Endodermal cell (in vitro differentiated cells): ENCODE data around the gene RCN1. TPM values are rescaled to one million over a fixed set of nuclear protein-coding genes. Genes with fewer than 3 reads are reported as not detected.
"Not testable (repeated sequence)": the region's sequence is repeated elsewhere in the genome, so short reads cannot be mapped to it uniquely, and the experiment has no call there.

Experiments used
- DNase-seq: peaks from one replicate; pipeline ENCODE4 v3.0.0-alpha.2; 2017
- H3K27ac ChIP-seq: 2 replicates; pipeline ENCODE4 v1.5.1; 2013; ENCODE audit warnings: mild to moderate bottlenecking, low read depth, low read length, moderate library complexity
- H3K27me3 ChIP-seq: 2 replicates; pipeline ENCODE4 v1.6.1; 2013; ENCODE audit warnings: mild to moderate bottlenecking, low read length, moderate library complexity; ENCODE audit not compliant: insufficient read depth, control insufficient read depth, poor library complexity, severe bottlenecking
- H3K36me3 ChIP-seq: 2 replicates; pipeline ENCODE4 v1.7.0; 2013; ENCODE audit warnings: mild to moderate bottlenecking, low read length, moderate library complexity; ENCODE audit not compliant: control insufficient read depth, insufficient read depth
- H3K4me1 ChIP-seq: one replicate; pipeline ENCODE4 v1.7.0; 2013; ENCODE audit warnings: low read length; ENCODE audit not compliant: control insufficient read depth, insufficient read depth
- H3K4me3 ChIP-seq: 2 replicates; pipeline ENCODE4 v1.5.1; 2013; ENCODE audit warnings: mild to moderate bottlenecking, low read length, moderate library complexity
- H3K9ac ChIP-seq: 2 replicates; pipeline ENCODE4 v1.6.1; 2013; ENCODE audit warnings: mild to moderate bottlenecking, low read length, moderate library complexity; ENCODE audit not compliant: poor library complexity, severe bottlenecking; ENCODE audit errors: extremely low read depth
- H3K9me3 ChIP-seq: 2 replicates; pipeline ENCODE4 v1.6.1; 2013; ENCODE audit warnings: mild to moderate bottlenecking, low read length, moderate library complexity; ENCODE audit not compliant: control insufficient read depth
- H3K27ac Mint-ChIP-seq: 2 replicates; pipeline ENCODE4 v1.8.0; 2020; ENCODE audit warnings: mixed read lengths
- H3K27me3 Mint-ChIP-seq: 2 replicates; pipeline ENCODE4 v1.8.0; 2021; ENCODE audit warnings: mild to moderate bottlenecking, mixed read lengths; ENCODE audit not compliant: insufficient read depth
- H3K36me3 Mint-ChIP-seq: 2 replicates; pipeline ENCODE4 v1.8.0; 2020; ENCODE audit warnings: low read depth, mixed read lengths
- H3K4me1 Mint-ChIP-seq: 2 replicates; pipeline ENCODE4 v1.8.0; 2020; ENCODE audit warnings: mixed read lengths
- H3K4me3 Mint-ChIP-seq: 2 replicates; pipeline ENCODE4 v1.8.0; 2020; ENCODE audit warnings: mild to moderate bottlenecking, moderate library complexity, mixed read lengths
- H3K9me3 Mint-ChIP-seq: 2 replicates; pipeline ENCODE4 v1.8.0; 2020; ENCODE audit warnings: mild to moderate bottlenecking, mixed read lengths
- CTCF ChIP-seq: fragments of 200-600 bp; sonication (generic); conservative IDR thresholded peaks from 2 replicates; pipeline ENCODE4 v1.5.0; 2021; ENCODE audit warnings: antibody characterized with exemption, mild to moderate bottlenecking
- WGBS, 2 experiments: methylation state at CpG; one replicate each; pipeline versions ENCODE4 v1.1.5 to v1.1.7; 2013; ENCODE audit warnings: missing lambda C conversion rate in 2 of 2, mixed read lengths in 1 of 2; ENCODE audit not compliant: insufficient coverage in 1 of 2, insufficient read length in 1 of 2; 5-methylcytosine and 5-hydroxymethylcytosine counted together
- total RNA-seq, 2 donors: library from RNA; stranded (reverse); fragmentation: NEBNext Ultra II Directional in 1 of 2; extraction: Animal tissue kit (Norgen Biotek cat#: 25700) in 1 of 2; gene quantifications; 2 replicates in 1 of 2; 3 replicates in 1 of 2; pipeline ENCODE4 v1.2.1, GENCODE V29; 2021

Gene RCN1
- total RNA-seq, 2 donors from 2014 or later = 99.5 to 136 TPM

- Histone ChIP-seq H3K4me1 (peaks cover 9% of the 10 kb centered on the region), H3K4me3 (no peak overlapping the region), H3K9ac (no peak overlapping the region), H3K9me3 (no peaks in the 10 kb centered on the region), H3K36me3 (peaks cover 60% of the 10 kb centered on the region), H3K27me3 (no peaks in the 10 kb centered on the region), H3K27ac (no peak overlapping the region)
- Mint-ChIP-seq H3K4me3 (no peak overlapping the region), H3K36me3 (peaks cover 80% of the 10 kb centered on the region), H3K27me3 (no peaks in the 10 kb centered on the region), H3K4me1 (peaks cover 14% of the 10 kb centered on the region), H3K9me3 (no peaks in the 10 kb centered on the region), H3K27ac (no peak overlapping the region)
- no peak for DNase-seq
- 98 to 100% methylated on average over 4 to 5 of the region's 5 CpGs for WGBS, 2 experiments
- no peak for TF ChIP-seq CTCF
These were observed 9.6 kb downstream of the RCN1 start for GRCh38 chr11:32100495-32100894.

GRCh38 chr11:32101791-32102190, 10.9 kb downstream of the RCN1 start:
- TF ChIP-seq CTCF = no peak
- peaks cover 66% of the 10 kb centered on the region for H3K36me3 ChIP-seq
- H3K4me1 ChIP-seq = peaks cover 9% of the 10 kb centered on the region
- Mint-ChIP-seq H3K27ac (no peak overlapping the region), H3K4me3 (no peak overlapping the region), H3K27me3 (no peaks in the 10 kb centered on the region), H3K36me3 (peaks cover 80% of the 10 kb centered on the region), H3K9me3 (no peaks in the 10 kb centered on the region), H3K4me1 (peaks cover 12% of the 10 kb centered on the region)
- WGBS, 2 experiments = 92 to 95% methylated on average over 8 to 11 of the region's 11 CpGs
- H3K4me3 ChIP-seq = no peak overlapping the region
- no peak for DNase-seq
- no peak overlapping the region for H3K27ac ChIP-seq
- no peaks in the 10 kb centered on the region for H3K9me3 ChIP-seq
- H3K9ac ChIP-seq = no peak overlapping the region
- H3K27me3 ChIP-seq = no peaks in the 10 kb centered on the region

- H3K27me3 Mint-ChIP-seq, H3K9ac ChIP-seq, H3K9me3 Mint-ChIP-seq, H3K27me3 ChIP-seq, H3K4me3 Mint-ChIP-seq, H3K4me1 ChIP-seq, H3K9me3 ChIP-seq, DNase-seq, H3K4me3 ChIP-seq, H3K27ac ChIP-seq, H3K4me1 Mint-ChIP-seq: not testable (repeated sequence)
- H3K27ac Mint-ChIP-seq = peak overlapping the region; percentile 44
- peaks cover 55% of the 10 kb centered on the region for H3K36me3 ChIP-seq
- 86 to 100% methylated on average over 4 to 7 of the region's 11 CpGs for WGBS, 2 experiments
- peaks cover 66% of the 10 kb centered on the region for H3K36me3 Mint-ChIP-seq
These were observed 12.3 kb downstream of the RCN1 start for GRCh38 chr11:32103121-32103719.

- Mint-ChIP-seq H3K27ac (no peak overlapping the region), H3K27me3 (no peaks in the 10 kb centered on the region), H3K9me3 (no peaks in the 10 kb centered on the region), H3K4me1 (peaks cover 9% of the 10 kb centered on the region), H3K4me3 (no peak overlapping the region), H3K36me3 (peaks cover 58% of the 10 kb centered on the region)
- peaks cover 48% of the 10 kb centered on the region for H3K36me3 ChIP-seq
- peaks cover 9% of the 10 kb centered on the region for H3K4me1 ChIP-seq
- no peaks in the 10 kb centered on the region for H3K27me3 ChIP-seq
- 83 to 100% methylated on average over 2 to 5 of the region's 5 CpGs for WGBS, 2 experiments
- no peaks in the 10 kb centered on the region for H3K9me3 ChIP-seq
- TF ChIP-seq CTCF = no peak
- no peak overlapping the region for H3K9ac ChIP-seq
- no peak overlapping the region for H3K27ac ChIP-seq
- no peak overlapping the region for H3K4me3 ChIP-seq
- DNase-seq = peak; percentile 17
These were observed 13.1 kb downstream of the RCN1 start for GRCh38 chr11:32103941-32104340.
